ENCODE measurements around the gene LRRC10B. TPM values are rescaled to one million over a fixed set of nuclear protein-coding genes. Genes with fewer than 3 reads are reported as not detected.

LRRC10B gene
- total RNA-seq, 1 experiment from 2014 or later: not detected

DNA sequence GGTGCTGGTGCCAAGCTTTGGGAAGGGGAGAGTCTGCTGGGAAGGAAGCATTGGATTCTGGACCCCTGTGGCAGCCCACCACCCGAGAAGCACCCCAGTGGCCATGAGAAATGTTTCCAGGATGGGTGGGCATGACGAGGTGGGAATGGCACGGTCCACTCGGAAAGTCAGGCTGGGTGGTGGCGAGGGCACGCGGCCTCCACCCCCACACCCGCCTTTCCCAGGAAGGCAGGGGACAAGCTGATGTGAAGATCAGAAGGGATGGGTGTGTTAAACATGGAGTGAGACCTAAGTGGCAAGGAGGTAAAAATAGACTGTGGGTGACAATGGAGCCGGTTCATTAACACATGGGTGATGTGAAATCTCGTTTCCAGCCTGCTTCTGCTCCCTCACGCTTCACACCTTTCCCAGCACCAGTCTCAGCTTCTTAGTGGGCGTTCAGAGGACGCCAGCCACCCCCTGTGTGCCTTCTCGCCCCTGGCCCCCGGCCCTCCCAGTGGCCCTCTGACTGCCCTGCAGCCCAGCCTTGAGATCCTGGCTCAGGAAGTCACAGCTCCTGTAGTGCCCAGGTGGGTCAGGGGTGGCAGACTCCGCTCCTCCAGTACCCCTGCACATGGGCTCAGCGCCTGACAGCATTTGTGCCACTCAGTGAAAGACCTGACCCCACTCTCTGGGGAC, 27.6 kb downstream of the LRRC10B start:
- Histone ChIP-seq H3K79me2 (ENCODE audit: insufficient read depth, low read length) (no peaks in the 10 kb centered on the region), H3K27me3 (ENCODE audit: insufficient read depth, low read length) (no peaks in the 10 kb centered on the region), H2AFZ (ENCODE audit: low read depth, low read length, poor library complexity, severe bottlenecking) (no peak overlapping the region), H3K4me2 (ENCODE audit: low read length) (no peak overlapping the region), H4K20me1 (ENCODE audit: insufficient read depth) (no peaks in the 10 kb centered on the region), H3K27ac (ENCODE audit: low read depth, low read length) (no peak overlapping the region), H3K9me3 (ENCODE audit: control insufficient read depth in 1 of 2, insufficient read depth in 1 of 2, low read depth in 1 of 2, low read length in 2 of 2) (no peaks in the 10 kb centered on the region), H3K4me3 (replicated peaks in 1 of 2; ENCODE audit: low read depth in 1 of 2, low read length in 2 of 2) (no peak overlapping the region), H3K36me3 (ENCODE audit: control insufficient read depth in 1 of 2, insufficient read depth in 2 of 2, low read length in 2 of 2) (no peaks in the 10 kb centered on the region; a peak in 1 of 4 replicates), H3K9me2 (ENCODE audit: insufficient read depth) (no peaks in the 10 kb centered on the region), H3K4me1 (ENCODE audit: control insufficient read depth in 1 of 2, insufficient read depth in 2 of 2, low read length in 2 of 2) (peaks cover 0 to 11% of the 10 kb centered on the region in 2 experiments; a peak in 2 of 4 replicates), H3K9ac (ENCODE audit: low read length) (no peak overlapping the region)
- intact Hi-C loops (cut with micrococcal nuclease): no loop called here
- RAD21 ChIA-PET (ENCODE audit: low non-redundant PET in 1 of 2, low total read pairs in 2 of 2, uncharacterized antibody in 2 of 2, unreplicated experiment in 2 of 2): no interaction called here
- no TSS peak for BruUV-seq (replicated peaks)
- DNase-seq (ENCODE audit: low read depth, low spot score) (no peak), ATAC-seq (no peak)
- TF ChIP-seq JUND (IDR thresholded peaks at IDR 0.05) (no peak), POLR2AphosphoS5 (IDR thresholded peaks at IDR 0.05; ENCODE audit: low read depth, low read length) (no peak), SRF (IDR thresholded peaks at IDR 0.05; ENCODE audit: low read depth) (no peak), ELF1 (IDR thresholded peaks at IDR 0.05; ENCODE audit: borderline replicate concordance, low read depth) (no peak), ZNF274 (IDR thresholded peaks at IDR 0.05; ENCODE audit: low read depth, low read length) (no peak), POLR2A (IDR thresholded peaks at IDR 0.05; ENCODE audit: borderline replicate concordance, extremely low read depth, insufficient read depth, insufficient read length) (no peak), CBX3 (IDR thresholded peaks at IDR 0.05; ENCODE audit: low read depth) (no peak)
- TF ChIP-seq, protein P1, sequence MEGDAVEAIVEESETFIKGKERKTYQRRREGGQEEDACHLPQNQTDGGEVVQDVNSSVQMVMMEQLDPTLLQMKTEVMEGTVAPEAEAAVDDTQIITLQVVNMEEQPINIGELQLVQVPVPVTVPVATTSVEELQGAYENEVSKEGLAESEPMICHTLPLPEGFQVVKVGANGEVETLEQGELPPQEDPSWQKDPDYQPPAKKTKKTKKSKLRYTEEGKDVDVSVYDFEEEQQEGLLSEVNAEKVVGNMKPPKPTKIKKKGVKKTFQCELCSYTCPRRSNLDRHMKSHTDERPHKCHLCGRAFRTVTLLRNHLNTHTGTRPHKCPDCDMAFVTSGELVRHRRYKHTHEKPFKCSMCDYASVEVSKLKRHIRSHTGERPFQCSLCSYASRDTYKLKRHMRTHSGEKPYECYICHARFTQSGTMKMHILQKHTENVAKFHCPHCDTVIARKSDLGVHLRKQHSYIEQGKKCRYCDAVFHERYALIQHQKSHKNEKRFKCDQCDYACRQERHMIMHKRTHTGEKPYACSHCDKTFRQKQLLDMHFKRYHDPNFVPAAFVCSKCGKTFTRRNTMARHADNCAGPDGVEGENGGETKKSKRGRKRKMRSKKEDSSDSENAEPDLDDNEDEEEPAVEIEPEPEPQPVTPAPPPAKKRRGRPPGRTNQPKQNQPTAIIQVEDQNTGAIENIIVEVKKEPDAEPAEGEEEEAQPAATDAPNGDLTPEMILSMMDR (IDR thresholded peaks at IDR 0.05 in 2 of 3, conservative IDR thresholded peaks at IDR 0.05 in 1 of 3; ENCODE audit: borderline replicate concordance in 1 of 3, insufficient read depth in 1 of 3, low read depth in 2 of 3, low read length in 2 of 3): no peak
- POLR2A ChIA-PET: no interaction called here
- CTCF ChIA-PET: interaction anchor here (1.2 kb wide), 1 partner anchor 42 kb away, joined by 3 read pairs; no protein-coding TSS in a partner anchor

All from HCT116 (cell line).